Muscle layer of duodenum (tissue), 2 donors: Measurements from ENCODE around the gene CLDN9.

Experiments
- H3K27ac ChIP-seq: one replicate; pipeline ENCODE4 v1.7.0; 2013; ENCODE audit warnings: mild to moderate bottlenecking, low read length
- H3K27me3 ChIP-seq: one replicate; pipeline ENCODE4 v1.7.0; 2013; ENCODE audit warnings: low read depth, mild to moderate bottlenecking, control low read depth, low read length
- H3K36me3 ChIP-seq, 2 donors: one replicate each; pipeline ENCODE4 v1.7.0; 2013; ENCODE audit warnings: low read length in 2 of 2, control low read depth in 1 of 2, mild to moderate bottlenecking in 1 of 2; ENCODE audit not compliant: insufficient read depth in 2 of 2, control insufficient read depth in 1 of 2
- H3K4me1 ChIP-seq, 2 donors: one replicate each; pipeline ENCODE4 v1.7.0; 2013; ENCODE audit warnings: low read length in 2 of 2, mild to moderate bottlenecking in 2 of 2, control low read depth in 1 of 2, moderate library complexity in 1 of 2; ENCODE audit not compliant: insufficient read depth in 2 of 2, control insufficient read depth in 1 of 2
- H3K4me3 ChIP-seq, 2 donors: one replicate each; pipeline ENCODE4 v1.7.0; 2013; ENCODE audit warnings: low read length in 2 of 2, low read depth in 1 of 2, mild to moderate bottlenecking in 1 of 2
- H3K9me3 ChIP-seq, 2 donors: one replicate each; pipeline ENCODE4 v1.7.0; 2013; ENCODE audit warnings: low read length in 2 of 2, control low read depth in 1 of 2, mild to moderate bottlenecking in 1 of 2; ENCODE audit not compliant: control insufficient read depth in 1 of 2
- donor health status: healthy.

Gene CLDN9

GRCh38 chr16:3013998-3014690, 1.4 kb downstream of the CLDN9 start:
- H3K27me3 ChIP-seq, result peaks cover 28% of the 10 kb centered on the region

GRCh38 chr16:3014971-3015370, 2.2 kb downstream of the CLDN9 start:
- Histone ChIP-seq H3K4me1 (peaks cover 0 to 12% of the 10 kb centered on the region in 2 donors), H3K36me3 (no peaks in the 10 kb centered on the region), H3K27me3 (peaks cover 28% of the 10 kb centered on the region), H3K4me3 (no peak overlapping the region), H3K9me3 (no peaks in the 10 kb centered on the region), H3K27ac (no peak overlapping the region)

More at GRCh38 chr16:3013998-3014690, 1.4 kb downstream of the CLDN9 start:
- Histone ChIP-seq H3K4me3 (no peak overlapping the region), H3K36me3 (no peaks in the 10 kb centered on the region), H3K4me1 (peaks cover 0 to 8% of the 10 kb centered on the region in 2 donors), H3K27ac (no peak overlapping the region), H3K9me3 (no peaks in the 10 kb centered on the region)

GRCh38 chr16:3015865-3016521, 3.3 kb downstream of the CLDN9 start:
- Histone ChIP-seq H3K4me1 (peaks cover 0 to 12% of the 10 kb centered on the region in 2 donors), H3K9me3 (no peaks in the 10 kb centered on the region), H3K27me3 (peaks cover 28% of the 10 kb centered on the region), H3K27ac (no peak overlapping the region), H3K36me3 (peaks cover 0 to 6% of the 10 kb centered on the region in 2 donors), H3K4me3 (no peak overlapping the region)

- H3K4me3 ChIP-seq, result no peak overlapping the region
- H3K4me1 ChIP-seq, result peaks cover 5 to 20% of the 10 kb centered on the region in 2 donors
- H3K36me3 ChIP-seq, result peaks cover 3 to 18% of the 10 kb centered on the region in 2 donors
- H3K27me3 ChIP-seq, result peaks cover 21% of the 10 kb centered on the region
- H3K9me3 ChIP-seq, result no peaks in the 10 kb centered on the region
- H3K27ac ChIP-seq, result no peak overlapping the region
Observed at GRCh38 chr16:3017344-3017743, 4.6 kb downstream of the CLDN9 start.

GRCh38 chr16:3017794-3018506, 5.2 kb downstream of the CLDN9 start, which contains the start of gene CLDN6:
TSS of gene CLDN6 (minus strand) at chr16:3018183. CDS start at chr16:3016021, 2,162 bp downstream.
- Histone ChIP-seq H3K9me3 (no peaks in the 10 kb centered on the region), H3K36me3 (peaks cover 3 to 24% of the 10 kb centered on the region in 2 donors), H3K27ac (no peak within 1 kb of the TSS), H3K4me3 (no peak within 1 kb of the TSS), H3K27me3 (peaks cover 18% of the 10 kb centered on the region), H3K4me1 (peaks cover 11 to 26% of the 10 kb centered on the region in 2 donors)

- H3K4me1 ChIP-seq, result peaks cover 15 to 34% of the 10 kb centered on the region in 2 donors
- peaks cover 14% of the 10 kb centered on the region for H3K27me3 ChIP-seq
- H3K4me3 ChIP-seq, result peak overlapping the region; percentile 48 to 81
- H3K36me3 ChIP-seq, result peaks cover 3 to 24% of the 10 kb centered on the region in 2 donors
- H3K9me3 ChIP-seq, result no peaks in the 10 kb centered on the region
- H3K27ac ChIP-seq, result no peak overlapping the region
Observed at GRCh38 chr16:3019594-3020246, 7.0 kb downstream of the CLDN9 start.

- H3K27ac ChIP-seq, result peak within 1 kb of the TSS; percentile 95
- peaks cover 14% of the 10 kb centered on the region for H3K27me3 ChIP-seq
- peak within 1 kb of the TSS; percentile 81 to 85 for H3K4me3 ChIP-seq
- H3K36me3 ChIP-seq, result peaks cover 3 to 24% of the 10 kb centered on the region in 2 donors
- H3K9me3 ChIP-seq, result no peaks in the 10 kb centered on the region
- peaks cover 15 to 34% of the 10 kb centered on the region in 2 donors for H3K4me1 ChIP-seq
Observed at GRCh38 chr16:3020247-3020603, 7.5 kb downstream of the CLDN9 start, which contains the start of gene TNFRSF12A. TSS of gene TNFRSF12A (plus strand) at chr16:3020368. CDS start at chr16:3020398, 30 bp downstream.

- H3K27me3 ChIP-seq, result peaks cover 14% of the 10 kb centered on the region
- H3K36me3 ChIP-seq, result peaks cover 3 to 26% of the 10 kb centered on the region in 2 donors
- H3K4me1 ChIP-seq, result peaks cover 15 to 34% of the 10 kb centered on the region in 2 donors
Observed at GRCh38 chr16:3020604-3021448, 8.1 kb downstream of the CLDN9 start.

GRCh38 chr16:3021449-3022207, 8.9 kb downstream of the CLDN9 start:
- peaks cover 11 to 30% of the 10 kb centered on the region in 2 donors for H3K36me3 ChIP-seq
- H3K4me1 ChIP-seq, result peaks cover 15 to 34% of the 10 kb centered on the region in 2 donors
- H3K4me3 ChIP-seq, result peak overlapping the region; percentile 63 to 81
- peaks cover 14% of the 10 kb centered on the region for H3K27me3 ChIP-seq
- peak overlapping the region; percentile 95 for H3K27ac ChIP-seq
- H3K9me3 ChIP-seq, result no peaks in the 10 kb centered on the region

More at GRCh38 chr16:3020604-3021448, 8.1 kb downstream of the CLDN9 start:
- H3K9me3 ChIP-seq, result no peaks in the 10 kb centered on the region
- peak overlapping the region; percentile 95 for H3K27ac ChIP-seq
- peak overlapping the region; percentile 81 to 85 for H3K4me3 ChIP-seq
